ENCODE results near the gene RNU5B-1.

- TF ChIP-seq CTCF (IDR thresholded peaks at IDR 0.05) (no peak), POLR2AphosphoS5 (IDR thresholded peaks at IDR 0.05) (no peak)
These were observed 40.4 kb downstream of the RNU5B-1 start for GRCh38 chr15:65344914-65345275.
